Suprapubic skin (tissue), 4 donors: ENCODE results near the gene IFI6.

Source experiments
- CTCF ChIP-seq, 2 donors: fragments of 200-600 bp in 1 of 2; fragments of 450-650 bp in 1 of 2; sonication (generic) in 1 of 2; IDR thresholded peaks; one replicate each; pipeline ENCODE4 v1.5.1; 2016 to 2019; ENCODE audit warnings: antibody characterized with exemption in 2 of 2, mild to moderate bottlenecking in 1 of 2, moderate library complexity in 1 of 2
- EP300 ChIP-seq: sonication (generic); formaldehyde crosslinking; IDR thresholded peaks from one replicate; pipeline ENCODE4 v1.6.1; 2017; ENCODE audit warnings: antibody characterized with exemption
- POLR2A ChIP-seq, 2 donors: fragments of 450-650 bp; IDR thresholded peaks; one replicate each; pipeline ENCODE4 v1.6.1; 2017; ENCODE audit warnings: antibody characterized with exemption in 2 of 2, mild to moderate bottlenecking in 2 of 2, moderate library complexity in 2 of 2
- POLR2AphosphoS5 ChIP-seq, 3 donors: sonication (generic); formaldehyde crosslinking; IDR thresholded peaks; one replicate each; pipeline ENCODE4 v1.6.1; 2017; ENCODE audit warnings: antibody characterized with exemption in 3 of 3

DNA sequence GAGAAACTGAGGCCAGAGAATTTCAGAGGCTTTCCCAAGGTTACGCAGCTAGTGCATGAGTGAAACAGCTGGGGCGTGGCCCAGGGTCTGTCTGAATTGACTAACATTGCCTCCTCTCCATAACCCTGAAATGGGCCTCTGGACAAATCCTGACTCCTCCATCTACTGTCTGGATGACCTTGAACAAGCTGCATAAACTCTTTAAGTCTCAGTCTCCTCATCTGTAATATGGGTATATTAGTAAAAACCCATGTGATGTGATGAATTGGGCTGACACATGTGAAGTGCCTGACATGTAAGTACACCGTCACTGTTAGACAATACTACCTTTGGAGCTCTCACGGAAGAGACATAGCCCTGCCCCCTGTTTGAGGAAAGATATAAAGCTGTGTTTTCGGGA, 24.7 kb downstream of the IFI6 start:
- TF ChIP-seq CTCF (IDR thresholded peaks at IDR 0.05) (no peak), EP300 (no peak), POLR2A (IDR thresholded peaks at IDR 0.05) (no peak), POLR2AphosphoS5 (IDR thresholded peaks at IDR 0.05) (no peak)
